Immature natural killer cell (primary cell): ENCODE measurements around the gene TMEM86B. TPM values are rescaled to one million over a fixed set of nuclear protein-coding genes. Genes with fewer than 3 reads are reported as not detected.
"Not testable (repeated sequence)": the region's sequence is repeated elsewhere in the genome, so short reads cannot be mapped to it uniquely, and the experiment has no call there.

Experiments used
- DNase-seq, 3 donors: peaks; one replicate each; pipeline ENCODE4 v3.0.0; 2022; ENCODE audit warnings: mixed read lengths in 1 of 3
- H3K27ac Mint-ChIP-seq, 6 donors: one replicate each; pipeline ENCODE4 v1.8.0; 2020; ENCODE audit warnings: mixed read lengths in 6 of 6, mild to moderate bottlenecking in 5 of 6, inconsistent platforms in 4 of 6, moderate library complexity in 3 of 6
- H3K27me3 Mint-ChIP-seq, 3 donors: one replicate each; pipeline ENCODE4 v1.8.0; 2020 to 2021; ENCODE audit warnings: low read depth in 3 of 3, mild to moderate bottlenecking in 3 of 3, mixed read lengths in 3 of 3, moderate library complexity in 3 of 3, inconsistent platforms in 1 of 3
- H3K36me3 Mint-ChIP-seq, 3 donors: one replicate each; pipeline ENCODE4 v1.8.0; 2020; ENCODE audit warnings: mixed read lengths in 3 of 3, inconsistent platforms in 2 of 3, mild to moderate bottlenecking in 2 of 3
- H3K4me1 Mint-ChIP-seq, 2 donors: one replicate each; pipeline ENCODE4 v1.8.0; 2020; ENCODE audit warnings: inconsistent platforms in 2 of 2, mild to moderate bottlenecking in 2 of 2, mixed read lengths in 2 of 2, moderate library complexity in 1 of 2
- H3K4me3 Mint-ChIP-seq, 5 donors: one replicate each; pipeline ENCODE4 v1.8.0; 2020; ENCODE audit warnings: mild to moderate bottlenecking in 5 of 5, mixed read lengths in 5 of 5, inconsistent platforms in 3 of 5, moderate library complexity in 3 of 5
- H3K9me3 Mint-ChIP-seq, 6 donors: one replicate each; pipeline ENCODE4 v1.8.0; 2020; ENCODE audit warnings: mild to moderate bottlenecking in 6 of 6, mixed read lengths in 6 of 6, inconsistent platforms in 4 of 6, moderate library complexity in 3 of 6
- polyA plus RNA-seq, 3 donors: library from polyadenylated mRNA; unstranded; fragments of 300-500 nt; fragmentation: Illumina TruSeq; gene quantifications; one replicate each; pipeline ENCODE4 v1.2.3, GENCODE V29; 2021

The TMEM86B gene
- polyA plus RNA-seq, 3 donors from 2014 or later, result 0.59 to 2.4 TPM; not detected in 1

DNA sequence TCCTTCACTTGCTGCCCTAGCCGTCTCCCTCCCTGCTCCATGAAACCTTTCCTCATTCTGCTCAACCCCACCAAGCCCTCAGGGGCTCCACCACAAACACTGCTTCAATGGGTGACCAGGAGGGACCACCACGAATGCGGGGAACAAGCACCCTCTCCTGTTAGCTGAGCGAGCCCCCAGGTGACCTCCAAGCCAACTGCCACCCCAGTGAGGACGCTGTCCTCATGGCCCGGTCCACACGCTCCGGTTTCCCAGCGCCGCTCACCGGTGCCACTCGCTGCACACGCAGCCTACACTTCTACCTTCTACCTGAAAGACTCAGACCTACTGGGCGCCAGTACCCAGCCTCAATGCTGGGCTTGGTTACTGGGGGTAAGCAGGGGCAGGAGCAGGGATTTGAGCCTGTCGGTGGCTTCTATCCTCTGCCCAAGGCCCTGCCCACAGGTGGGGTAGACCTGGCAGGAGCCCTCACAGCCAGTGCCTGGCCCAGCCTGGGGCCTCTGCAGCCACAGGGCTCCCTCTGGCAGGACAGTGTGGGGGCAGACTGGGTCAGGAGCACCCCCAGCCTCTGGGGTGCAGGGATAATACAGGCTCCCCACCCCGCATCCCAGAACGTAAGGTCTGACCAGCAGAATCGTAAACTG lies 704 bp upstream of the TMEM86B start:
- Mint-ChIP-seq H3K9me3 (no peaks in the 10 kb centered on the region), H3K36me3 (peaks cover under 1 to 16% (median 4%) of the 10 kb centered on the region in 3 donors), H3K27ac (peak overlapping the region in 1 of 6 donors; percentile 34), H3K27me3 (peaks cover 0 to 4% (median 0%) of the 10 kb centered on the region in 3 donors), H3K4me3 (no peak overlapping the region), H3K4me1 (peaks cover 7 to 15% of the 10 kb centered on the region in 2 donors)
- no peak for DNase-seq

DNA sequence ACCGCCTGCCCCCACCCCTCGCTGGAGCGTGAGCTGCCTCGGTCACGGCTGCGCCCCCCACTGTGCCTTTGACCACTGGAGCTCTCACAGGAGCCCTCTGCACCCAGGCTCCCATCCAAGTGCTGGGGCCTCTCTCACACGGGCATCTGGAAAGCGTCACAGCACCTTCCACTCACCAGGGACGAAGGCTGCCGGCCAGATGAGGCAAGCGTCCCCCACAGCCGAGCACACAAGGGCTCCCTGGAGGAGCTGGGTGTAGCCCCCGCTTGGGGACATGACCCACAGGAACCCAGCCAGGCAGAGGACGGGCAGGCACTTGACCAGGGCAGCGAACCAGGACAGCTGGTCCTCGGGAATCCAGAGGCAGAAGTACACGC lies 560 bp downstream of the TMEM86B start:
- Mint-ChIP-seq H3K27me3 (peaks cover 0 to 4% (median 0%) of the 10 kb centered on the region in 3 donors), H3K36me3 (peaks cover 0 to 5% (median 0%) of the 10 kb centered on the region in 3 donors), H3K4me1 (peaks cover 6 to 7% of the 10 kb centered on the region in 2 donors), H3K4me3 (no peak overlapping the region), H3K27ac (peak overlapping the region in 1 of 6 donors; percentile 53), H3K9me3 (no peaks in the 10 kb centered on the region)
- no peak for DNase-seq

DNA sequence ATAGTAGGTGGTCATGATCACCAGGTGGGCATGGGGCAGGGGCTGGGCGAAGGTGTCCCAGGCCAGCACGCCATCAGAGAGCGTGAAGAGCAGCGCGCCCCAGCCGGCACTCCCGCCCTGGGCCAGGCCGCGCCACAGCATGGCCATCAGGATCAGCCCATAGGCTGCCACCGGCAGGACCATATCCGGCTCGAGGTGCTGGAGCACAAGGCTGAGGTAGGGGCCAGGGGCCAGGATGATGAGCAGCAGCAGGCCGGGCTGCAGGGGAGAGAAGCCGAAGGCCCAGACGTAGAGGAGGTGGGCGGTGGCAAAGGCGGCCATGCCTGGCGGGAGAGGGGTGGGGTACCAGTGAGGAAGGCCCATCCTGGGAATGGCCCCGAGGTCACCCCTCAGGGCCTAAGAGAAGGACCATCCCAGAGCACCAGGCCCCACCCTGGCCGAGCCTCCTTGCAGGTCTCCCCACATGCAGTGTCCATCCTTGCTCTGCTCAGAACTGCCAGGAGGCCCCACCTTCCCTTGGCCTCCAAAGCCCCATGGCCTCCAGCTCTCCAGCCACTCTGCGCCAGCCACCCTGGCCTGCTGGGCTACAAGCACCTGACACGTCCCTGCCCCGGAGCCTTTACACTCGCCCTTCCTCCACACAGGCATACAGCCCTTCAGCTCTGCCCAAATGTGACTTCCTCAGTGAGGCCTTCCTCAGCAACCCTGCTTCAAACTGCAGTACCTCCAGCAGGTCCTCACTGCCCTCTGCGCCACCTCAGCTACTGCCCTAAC lies 1.1 kb downstream of the TMEM86B start:
- Mint-ChIP-seq H3K4me1 (peaks cover under 1 to 7% of the 10 kb centered on the region in 2 donors), H3K4me3 (no peak overlapping the region), H3K9me3 (no peaks in the 10 kb centered on the region), H3K36me3 (peaks cover 0 to 3% (median 0%) of the 10 kb centered on the region in 3 donors), H3K27ac (peak overlapping the region in 1 of 6 donors; percentile 53), H3K27me3 (peaks cover 0 to 4% (median 0%) of the 10 kb centered on the region in 3 donors)
- no peak for DNase-seq

DNA sequence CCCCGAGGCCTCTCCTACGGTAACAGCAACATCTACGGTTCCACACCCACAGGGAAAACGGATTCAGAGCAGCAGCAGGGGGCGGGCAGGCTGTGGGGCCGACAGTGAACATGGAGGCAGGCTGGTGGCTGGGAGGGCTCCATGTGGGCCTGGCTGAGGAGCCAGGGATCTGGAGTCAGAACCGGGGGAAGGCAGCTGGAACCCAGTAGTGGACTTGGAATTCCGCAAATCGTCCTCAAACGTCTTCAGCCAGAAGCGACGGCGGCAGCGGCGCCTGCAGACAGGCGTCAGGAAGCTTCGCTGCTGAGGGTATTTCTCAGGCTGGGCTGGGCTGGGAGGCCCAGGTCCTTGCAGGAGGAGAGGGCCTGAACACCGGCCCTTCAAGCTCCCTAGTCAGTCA lies 1.8 kb downstream of the TMEM86B start:
- Mint-ChIP-seq H3K36me3 (peaks cover 0 to 3% (median 0%) of the 10 kb centered on the region in 3 donors), H3K27ac (no peak overlapping the region), H3K4me3 (no peak overlapping the region), H3K27me3 (peaks cover 0 to 4% (median 0%) of the 10 kb centered on the region in 3 donors), H3K9me3 (no peaks in the 10 kb centered on the region), H3K4me1 (peaks cover 0 to 7% of the 10 kb centered on the region in 2 donors)
- DNase-seq, result no peak

DNA sequence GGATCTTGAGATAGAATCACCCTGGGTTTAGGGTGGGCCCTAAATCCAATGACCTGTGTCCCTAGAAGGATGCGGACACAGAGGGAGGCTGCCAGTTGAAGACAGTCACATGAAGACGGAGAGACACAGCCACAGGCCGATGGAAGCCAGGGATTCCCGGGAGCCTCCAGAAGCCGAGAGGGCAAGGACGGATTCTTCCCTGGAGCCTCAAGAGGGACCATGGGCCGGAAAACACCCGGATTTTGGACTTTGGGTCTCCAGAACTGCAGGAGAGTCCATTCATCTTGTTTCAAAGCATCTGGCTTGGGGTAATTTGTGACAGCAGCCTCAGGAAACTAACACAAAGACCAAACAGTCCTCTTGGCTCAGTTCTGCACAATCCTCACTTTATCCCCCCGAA lies 2.3 kb downstream of the TMEM86B start:
- no peak for DNase-seq
- Mint-ChIP-seq H3K36me3 (peaks cover 0 to 3% (median 0%) of the 10 kb centered on the region in 3 donors), H3K27me3 (peaks cover 0 to 4% (median 0%) of the 10 kb centered on the region in 3 donors), H3K27ac (peak overlapping the region in 1 of 6 donors; percentile 24), H3K9me3 (no peaks in the 10 kb centered on the region), H3K4me3 (no peak overlapping the region), H3K4me1 (peaks cover 0 to 7% of the 10 kb centered on the region in 2 donors)

DNA sequence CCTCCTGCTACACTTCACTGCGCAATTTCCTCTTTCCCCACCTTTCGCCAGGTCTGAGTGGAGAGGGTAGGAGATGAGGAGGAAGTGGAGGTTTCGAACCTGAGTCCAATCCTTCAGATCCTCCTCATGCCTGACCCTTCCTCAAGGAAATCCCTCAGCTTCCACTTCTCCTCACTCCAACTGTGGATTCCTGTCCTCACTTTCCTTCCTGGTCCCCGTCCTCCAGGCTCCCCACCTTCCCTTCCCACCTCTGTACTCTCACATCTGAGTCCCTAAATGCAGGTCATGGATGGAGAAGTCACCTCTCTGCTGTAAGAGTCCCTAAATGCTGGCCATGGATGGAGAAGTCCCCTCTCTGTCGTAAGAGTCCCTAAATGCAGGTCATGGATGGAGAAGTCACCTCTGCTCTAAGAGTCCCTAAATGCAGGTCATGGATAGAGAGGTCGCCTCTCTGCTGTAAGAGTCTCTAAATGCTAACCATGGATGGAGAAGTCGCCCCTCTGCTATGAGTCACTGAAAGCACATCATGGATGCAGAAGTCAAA lies 3.1 kb downstream of the TMEM86B start:
- no peak overlapping the region for H3K4me3 Mint-ChIP-seq

DNA sequence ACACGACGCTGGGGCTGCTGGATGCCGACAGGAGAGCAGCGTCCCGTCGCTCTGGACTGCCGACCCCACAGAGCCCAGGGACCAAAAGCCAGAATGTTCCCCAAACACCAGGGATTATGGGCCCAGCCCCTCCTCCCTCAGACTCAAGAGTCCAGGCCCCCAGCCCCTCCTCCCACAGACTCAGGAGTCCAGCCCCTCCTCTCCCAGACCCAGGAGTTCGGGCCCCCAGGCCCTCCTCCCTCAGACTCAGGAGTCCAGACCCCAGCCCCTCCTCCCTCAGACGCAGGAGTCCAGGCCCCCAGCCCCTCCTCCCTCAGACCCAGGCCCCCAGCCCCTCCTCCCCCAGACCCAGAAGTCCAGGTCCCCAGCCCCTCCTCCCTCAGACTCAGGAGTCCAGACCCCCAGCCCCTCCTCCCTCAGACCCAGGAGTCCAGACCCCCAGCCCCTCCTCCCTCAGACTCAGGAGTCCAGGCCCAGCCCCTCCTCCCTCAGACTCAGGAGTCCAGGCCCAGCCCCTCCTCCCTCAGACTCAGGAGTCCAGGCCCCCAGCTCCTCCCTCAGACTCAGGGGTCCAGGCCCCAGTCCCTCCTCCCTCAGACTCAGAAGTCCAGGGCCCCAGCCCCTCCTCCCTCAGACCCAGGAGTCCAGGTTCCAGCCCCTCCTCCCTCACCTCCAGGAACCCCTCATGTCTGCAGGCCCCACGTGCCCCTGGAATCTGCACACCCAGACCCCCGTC lies 3.7 kb downstream of the TMEM86B start:
- H3K27ac Mint-ChIP-seq, result not testable (repeated sequence)

More for the DNA sequence above, 3.1 kb downstream of the TMEM86B start:
- Mint-ChIP-seq H3K27me3 (peaks cover 0 to 4% (median 0%) of the 10 kb centered on the region in 3 donors), H3K27ac (peak overlapping the region in 4 of 6 donors; percentile 2 to 79 (median 44)), H3K4me1 (peaks cover 0 to 7% of the 10 kb centered on the region in 2 donors), H3K9me3 (no peaks in the 10 kb centered on the region), H3K36me3 (peaks cover 0 to 9% (median 0%) of the 10 kb centered on the region in 3 donors)
- no peak for DNase-seq

DNA sequence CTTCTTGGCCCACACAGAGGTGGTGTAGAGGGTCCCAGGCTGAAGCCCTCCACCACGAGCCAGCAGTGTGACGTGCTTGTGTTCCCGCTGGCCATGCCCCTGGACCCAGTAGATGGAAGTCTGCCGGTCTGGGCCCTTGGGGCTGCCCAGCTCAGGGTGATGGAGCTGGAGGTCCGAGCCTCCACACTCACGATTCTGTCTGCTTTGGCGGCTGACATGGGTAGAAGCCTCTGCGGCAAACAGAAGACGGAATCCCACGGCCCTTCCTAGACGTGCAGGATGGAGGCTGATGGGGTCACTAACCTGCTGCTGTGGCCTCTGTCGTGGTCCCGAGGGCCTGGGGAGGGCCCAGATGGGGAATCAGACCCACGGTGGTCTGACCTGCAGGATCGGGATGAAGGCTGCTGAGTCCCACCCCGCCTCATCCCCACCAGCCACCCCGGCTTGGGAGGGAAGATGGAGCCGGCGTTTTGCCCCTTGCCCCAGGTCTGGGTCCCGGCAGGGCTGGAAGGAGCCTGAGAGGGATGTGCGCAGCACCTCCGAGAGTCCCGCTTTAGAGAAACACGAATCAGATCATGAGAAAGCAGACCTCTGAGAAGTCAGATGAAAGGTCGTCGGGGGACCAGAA lies 4.4 kb downstream of the TMEM86B start:
- DNase-seq, result no peak
- no peak overlapping the region for H3K27ac Mint-ChIP-seq
- H3K36me3 Mint-ChIP-seq, result peaks cover 0 to 12% (median 0%) of the 10 kb centered on the region in 3 donors
- H3K27me3 Mint-ChIP-seq, result peaks cover 0 to 3% (median 0%) of the 10 kb centered on the region in 3 donors
- H3K4me1 Mint-ChIP-seq, result peaks cover 0 to 9% of the 10 kb centered on the region in 2 donors
- H3K4me3 Mint-ChIP-seq, result no peak overlapping the region
- H3K9me3 Mint-ChIP-seq, result no peaks in the 10 kb centered on the region

More for the DNA sequence above, 3.7 kb downstream of the TMEM86B start:
- H3K36me3 Mint-ChIP-seq, result peaks cover 0 to 12% (median 0%) of the 10 kb centered on the region in 3 donors
- not testable (repeated sequence) for H3K4me1 Mint-ChIP-seq, H3K27me3 Mint-ChIP-seq, H3K9me3 Mint-ChIP-seq, DNase-seq, H3K4me3 Mint-ChIP-seq

DNA sequence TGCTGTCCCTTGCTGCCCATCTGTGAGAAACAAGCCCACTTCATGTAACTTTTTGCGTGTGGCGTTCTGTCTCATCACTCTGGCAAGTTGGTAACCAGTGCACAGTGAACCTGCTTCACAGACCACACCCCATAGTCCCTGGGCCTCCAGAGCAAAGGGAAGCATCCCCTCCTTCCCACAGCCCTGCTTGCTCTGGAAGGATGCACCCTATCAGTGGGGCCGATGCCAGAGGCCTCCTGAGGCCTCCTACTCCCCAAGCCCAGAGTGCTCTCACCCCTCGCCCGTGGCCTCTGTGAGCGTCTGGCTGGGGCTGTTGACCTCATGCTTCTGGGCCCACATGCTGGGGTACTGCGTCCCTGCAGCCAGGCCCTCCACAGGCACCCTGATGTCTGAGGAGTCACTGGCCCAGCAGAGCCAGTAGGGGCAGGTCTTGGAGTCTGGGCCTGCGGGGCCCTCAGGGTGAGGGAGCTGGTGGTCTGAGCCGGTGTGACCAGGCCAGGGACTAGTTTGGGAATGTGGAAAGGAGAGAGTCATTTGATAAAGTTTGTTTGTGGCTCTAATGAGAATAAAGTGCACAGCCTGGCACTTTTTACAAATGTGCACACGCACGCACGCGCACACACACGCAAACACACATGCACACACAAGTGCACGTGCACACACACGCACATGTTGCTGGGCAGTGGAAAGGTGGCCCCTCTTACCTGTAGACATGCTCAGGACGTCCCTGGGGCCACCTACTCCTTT lies 5.1 kb downstream of the TMEM86B start:
- peaks cover 0 to 12% (median 0%) of the 10 kb centered on the region in 3 donors for H3K36me3 Mint-ChIP-seq
- H3K27ac Mint-ChIP-seq, result peak overlapping the region in 3 of 6 donors; percentile 16 to 55 (median 30)
- H3K9me3 Mint-ChIP-seq, result no peaks in the 10 kb centered on the region
- H3K4me1 Mint-ChIP-seq, result peaks cover 0 to 9% of the 10 kb centered on the region in 2 donors
- H3K27me3 Mint-ChIP-seq, result peaks cover 0 to 2% (median 0%) of the 10 kb centered on the region in 3 donors
- DNase-seq, result no peak
- H3K4me3 Mint-ChIP-seq, result no peak overlapping the region

DNA sequence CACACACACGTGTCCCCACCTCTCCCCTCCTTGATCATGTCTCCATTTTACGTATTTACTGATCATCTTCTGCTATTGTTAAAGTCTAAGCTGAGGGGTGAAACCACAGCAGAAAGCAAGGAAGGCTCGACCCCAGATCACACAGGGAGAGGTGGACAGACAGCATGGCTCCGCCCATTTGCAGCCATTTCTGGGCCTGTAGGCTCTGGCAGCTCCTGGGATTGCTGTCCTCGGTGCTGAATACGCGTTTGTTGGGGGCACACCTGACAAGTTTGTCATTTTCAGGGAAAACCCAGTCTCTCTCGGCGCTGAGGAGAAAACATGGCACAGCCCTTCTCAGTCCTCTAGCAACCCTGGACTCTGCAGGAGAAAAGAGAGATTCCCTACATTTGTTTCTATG lies 8.0 kb downstream of the TMEM86B start:
- peak overlapping the region in 1 of 6 donors; percentile 2 for H3K27ac Mint-ChIP-seq
- H3K9me3 Mint-ChIP-seq, result no peaks in the 10 kb centered on the region
- H3K4me1 Mint-ChIP-seq, result peaks cover 11 to 16% of the 10 kb centered on the region in 2 donors
- no peak overlapping the region for H3K4me3 Mint-ChIP-seq
- H3K27me3 Mint-ChIP-seq, result peaks cover 7 to 15% (median 8%) of the 10 kb centered on the region in 3 donors
- H3K36me3 Mint-ChIP-seq, result peaks cover 0 to 9% (median 3%) of the 10 kb centered on the region in 3 donors
- no peak for DNase-seq

DNA sequence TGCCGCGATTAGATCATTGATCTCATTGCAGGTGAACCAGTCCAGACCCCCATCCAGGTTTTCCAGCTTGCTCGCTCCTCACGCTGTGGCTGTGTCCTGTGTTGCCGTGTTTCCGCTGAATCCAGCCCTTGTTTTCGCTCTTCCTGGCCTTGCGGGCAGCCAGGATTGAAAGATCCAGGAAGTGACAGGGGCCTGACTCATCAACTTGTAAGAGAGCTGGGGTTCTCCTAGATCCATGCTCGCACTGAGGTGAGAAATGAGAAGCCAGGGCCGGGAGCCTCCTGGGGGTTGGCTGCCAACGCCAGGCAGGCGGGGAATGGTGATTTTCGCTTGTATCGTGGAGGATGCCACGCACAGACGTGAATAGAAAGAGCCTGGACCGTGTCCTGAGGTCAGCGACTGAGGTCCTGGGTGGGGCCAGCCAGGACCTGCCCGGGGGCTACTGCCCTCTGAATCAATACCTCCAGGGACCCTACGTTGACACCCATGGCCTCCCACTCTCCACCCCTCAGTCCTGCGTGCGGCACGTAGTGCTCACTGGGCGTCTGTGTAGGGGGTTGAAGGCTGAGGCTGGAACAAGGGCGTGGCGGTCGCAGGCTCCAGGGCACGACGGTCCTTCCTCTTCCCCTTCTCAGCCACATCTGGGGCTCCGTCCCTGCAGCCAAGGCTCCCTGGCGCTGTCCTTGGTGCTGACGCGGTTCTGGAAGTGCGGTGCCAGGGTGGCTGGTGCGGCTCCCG lies 11.9 kb downstream of the TMEM86B start:
- peaks cover 6 to 22% (median 9%) of the 10 kb centered on the region in 3 donors for H3K27me3 Mint-ChIP-seq

DNA sequence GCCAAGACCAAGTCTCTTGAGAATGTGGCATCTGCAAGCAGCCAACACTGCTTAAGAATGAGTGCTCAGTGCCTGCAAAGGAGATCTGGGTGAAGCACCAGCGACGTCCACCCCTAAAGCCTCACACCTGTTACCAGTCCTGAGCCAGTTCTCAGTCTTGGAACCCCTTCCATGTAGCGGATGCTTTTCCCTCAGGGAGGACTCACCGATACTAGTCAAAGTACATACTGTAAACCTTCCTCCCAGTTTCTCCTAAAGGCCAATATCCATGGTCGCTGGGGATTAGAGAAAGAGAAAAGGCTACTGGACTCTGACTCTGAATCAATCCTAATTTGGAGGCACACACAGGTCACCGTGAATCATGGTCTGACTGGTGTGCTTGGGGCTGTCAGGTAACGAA lies 15.0 kb downstream of the TMEM86B start:
- H3K4me3 Mint-ChIP-seq, result no peak overlapping the region
- no peak for DNase-seq
- peaks cover 6 to 23% (median 9%) of the 10 kb centered on the region in 3 donors for H3K27me3 Mint-ChIP-seq
- H3K4me1 Mint-ChIP-seq, result peaks cover 11 to 15% of the 10 kb centered on the region in 2 donors
- peaks cover 0 to 7% (median 3%) of the 10 kb centered on the region in 3 donors for H3K36me3 Mint-ChIP-seq
- H3K9me3 Mint-ChIP-seq, result peaks cover 0 to 5% (median 4%) of the 10 kb centered on the region in 6 donors
- H3K27ac Mint-ChIP-seq, result no peak overlapping the region

More for the DNA sequence above, 11.9 kb downstream of the TMEM86B start:
- Mint-ChIP-seq H3K27ac (peak overlapping the region in 1 of 6 donors; percentile 76), H3K4me1 (peaks cover 11 to 17% of the 10 kb centered on the region in 2 donors), H3K36me3 (peaks cover 0 to 12% (median 7%) of the 10 kb centered on the region in 3 donors), H3K9me3 (peaks cover 0 to 5% (median 4%) of the 10 kb centered on the region in 6 donors), H3K4me3 (peak overlapping the region in 2 of 5 donors; percentile 44 to 56)
- peak; percentile 20 to 34 (median 21) for DNase-seq
